Neural progenitor cell (in vitro differentiated cells): ENCODE results near the gene ABCA5. TPM values are rescaled to one million over a fixed set of nuclear protein-coding genes. Genes with fewer than 3 reads are reported as not detected.
A peak's percentile ranks its signal among the peaks of the same experiment; 100 is the strongest.

ENCODE experiments used
- DNase-seq: peaks from one replicate; pipeline ENCODE4 v3.0.0-alpha.2; 2016; ENCODE audit warnings: low spot score
- H2AFZ ChIP-seq: fragments of 200-600 bp; sonication (generic); replicated peaks from 2 replicates; pipeline ENCODE4 v1.6.1; 2016; ENCODE audit warnings: antibody characterized with exemption
- H3F3A ChIP-seq: fragments of 200-600 bp; sonication (generic); 2 replicates; pipeline ENCODE4 v1.6.1; 2016; ENCODE audit warnings: antibody characterized with exemption, low read depth
- H3K27ac ChIP-seq: fragments of 200-600 bp; sonication (generic); 2 replicates; pipeline ENCODE4 v1.5.1; 2016; ENCODE audit warnings: mild to moderate bottlenecking
- H3K27me3 ChIP-seq: fragments of 200-600 bp; sonication (generic); 2 replicates; pipeline ENCODE4 v1.6.1; 2016; ENCODE audit warnings: mild to moderate bottlenecking, moderate library complexity
- H3K36me3 ChIP-seq: fragments of 200-600 bp; sonication (generic); 2 replicates; pipeline ENCODE4 v1.5.1; 2016
- H3K4me1 ChIP-seq: fragments of 200-600 bp; sonication (generic); 2 replicates; pipeline ENCODE4 v1.6.1; 2016; ENCODE audit warnings: mixed run types
- H3K4me2 ChIP-seq: fragments of 200-600 bp; sonication (generic); 2 replicates; pipeline ENCODE4 v1.6.1; 2016
- H3K4me3 ChIP-seq: fragments of 200-600 bp; sonication (generic); 2 replicates; pipeline ENCODE4 v1.5.1; 2016
- H3K79me2 ChIP-seq: fragments of 200-600 bp; sonication (generic); 2 replicates; pipeline ENCODE4 v1.6.1; 2016; ENCODE audit warnings: low read depth
- H3K9ac ChIP-seq: fragments of 200-600 bp; sonication (generic); 2 replicates; pipeline ENCODE4 v1.6.1; 2016
- H3K9me3 ChIP-seq: fragments of 200-600 bp; sonication (generic); 2 replicates; pipeline ENCODE4 v1.5.1; 2016; ENCODE audit warnings: low read depth
- H4K20me1 ChIP-seq: fragments of 200-600 bp; sonication (generic); 2 replicates; pipeline ENCODE4 v1.6.1; 2016; ENCODE audit warnings: low read depth
- H3K27ac Mint-ChIP-seq: 3 replicates; pipeline ENCODE4 v1.8.0; 2021; ENCODE audit warnings: mixed read lengths
- H3K27me3 Mint-ChIP-seq: 2 replicates; pipeline ENCODE4 v1.8.0; 2022; ENCODE audit warnings: low read depth, mild to moderate bottlenecking, inconsistent platforms, moderate library complexity, mixed read lengths; ENCODE audit not compliant: insufficient read depth
- H3K36me3 Mint-ChIP-seq: 3 replicates; pipeline ENCODE4 v1.8.0; 2021; ENCODE audit warnings: mixed read lengths
- H3K4me1 Mint-ChIP-seq: 3 replicates; pipeline ENCODE4 v1.8.0; 2021; ENCODE audit warnings: mixed read lengths
- H3K4me3 Mint-ChIP-seq: 3 replicates; pipeline ENCODE4 v1.8.0; 2021; ENCODE audit warnings: mild to moderate bottlenecking, moderate library complexity, mixed read lengths
- H3K9me3 Mint-ChIP-seq: 3 replicates; pipeline ENCODE4 v1.8.0; 2020; ENCODE audit warnings: mixed read lengths
- EZH2 ChIP-seq: fragments of 200-600 bp; sonication (generic); IDR thresholded peaks from 2 replicates; pipeline ENCODE4 v1.6.1; 2017; ENCODE audit warnings: antibody characterized with exemption, mild to moderate bottlenecking, moderate library complexity
- EZH2phosphoT487 ChIP-seq: fragments of 200-600 bp; sonication (generic); IDR thresholded peaks from 2 replicates; pipeline ENCODE4 v1.6.1; 2017; ENCODE audit warnings: antibody characterized with exemption
- total RNA-seq: library from RNA; depleted of rRNA; stranded (reverse); fragments of >200 nt; gene quantifications from 2 replicates; pipeline ENCODE4 v1.2.3, GENCODE V29; 2015; ENCODE audit warnings: low replicate concordance
- TF ChIP-seq, protein P1 (sequence below): fragments of 200-600 bp; sonication (generic); IDR thresholded peaks from 2 replicates; pipeline ENCODE4 v1.5.1; 2017; ENCODE audit warnings: antibody characterized with exemption, mild to moderate bottlenecking

ABCA5 gene
- total RNA-seq, 1 donor from 2014 or later = 35.1 TPM

DNA sequence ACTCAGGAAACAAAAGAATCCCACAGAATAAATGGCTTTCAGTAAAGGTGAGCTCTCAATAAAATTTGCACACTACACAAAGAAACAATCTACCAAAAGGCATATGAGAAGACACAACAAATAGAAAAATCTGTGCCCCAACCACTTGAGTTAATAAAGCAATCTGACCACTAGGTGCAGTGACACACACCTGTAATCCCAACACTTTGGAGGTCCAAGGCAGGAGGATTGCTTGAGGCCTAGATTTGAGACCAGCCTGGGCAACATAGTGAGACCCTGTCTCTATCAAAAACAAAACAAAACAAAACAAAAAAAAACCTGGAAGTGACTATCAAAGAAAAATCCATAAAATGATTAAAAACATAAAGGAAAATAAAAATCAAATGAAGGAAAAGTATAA is 9.6 kb upstream of the ABCA5 start:
- no peak overlapping the region for H3K9ac ChIP-seq
- H3K4me1 ChIP-seq = no peaks in the 10 kb centered on the region
- no peak overlapping the region for H3K4me3 ChIP-seq
- Mint-ChIP-seq H3K9me3 (peaks cover 8% of the 10 kb centered on the region), H3K4me3 (no peak overlapping the region), H3K36me3 (no peaks in the 10 kb centered on the region), H3K27me3 (no peaks in the 10 kb centered on the region), H3K4me1 (no peaks in the 10 kb centered on the region), H3K27ac (no peak overlapping the region)
- no peaks in the 10 kb centered on the region for H3K9me3 ChIP-seq
- no peaks in the 10 kb centered on the region for H3K36me3 ChIP-seq
- H3K79me2 ChIP-seq = no peaks in the 10 kb centered on the region
- DNase-seq = no peak
- no peak overlapping the region for H3K4me2 ChIP-seq
- no peak overlapping the region for H2AFZ ChIP-seq
- TF ChIP-seq EZH2 = no peak
- TF ChIP-seq EZH2phosphoT487 = no peak
- TF ChIP-seq, protein P1, sequence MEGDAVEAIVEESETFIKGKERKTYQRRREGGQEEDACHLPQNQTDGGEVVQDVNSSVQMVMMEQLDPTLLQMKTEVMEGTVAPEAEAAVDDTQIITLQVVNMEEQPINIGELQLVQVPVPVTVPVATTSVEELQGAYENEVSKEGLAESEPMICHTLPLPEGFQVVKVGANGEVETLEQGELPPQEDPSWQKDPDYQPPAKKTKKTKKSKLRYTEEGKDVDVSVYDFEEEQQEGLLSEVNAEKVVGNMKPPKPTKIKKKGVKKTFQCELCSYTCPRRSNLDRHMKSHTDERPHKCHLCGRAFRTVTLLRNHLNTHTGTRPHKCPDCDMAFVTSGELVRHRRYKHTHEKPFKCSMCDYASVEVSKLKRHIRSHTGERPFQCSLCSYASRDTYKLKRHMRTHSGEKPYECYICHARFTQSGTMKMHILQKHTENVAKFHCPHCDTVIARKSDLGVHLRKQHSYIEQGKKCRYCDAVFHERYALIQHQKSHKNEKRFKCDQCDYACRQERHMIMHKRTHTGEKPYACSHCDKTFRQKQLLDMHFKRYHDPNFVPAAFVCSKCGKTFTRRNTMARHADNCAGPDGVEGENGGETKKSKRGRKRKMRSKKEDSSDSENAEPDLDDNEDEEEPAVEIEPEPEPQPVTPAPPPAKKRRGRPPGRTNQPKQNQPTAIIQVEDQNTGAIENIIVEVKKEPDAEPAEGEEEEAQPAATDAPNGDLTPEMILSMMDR = no peak
- no peaks in the 10 kb centered on the region for H3F3A ChIP-seq
- no peak overlapping the region for H3K27ac ChIP-seq
- no peaks in the 10 kb centered on the region for H4K20me1 ChIP-seq
- no peaks in the 10 kb centered on the region for H3K27me3 ChIP-seq

DNA sequence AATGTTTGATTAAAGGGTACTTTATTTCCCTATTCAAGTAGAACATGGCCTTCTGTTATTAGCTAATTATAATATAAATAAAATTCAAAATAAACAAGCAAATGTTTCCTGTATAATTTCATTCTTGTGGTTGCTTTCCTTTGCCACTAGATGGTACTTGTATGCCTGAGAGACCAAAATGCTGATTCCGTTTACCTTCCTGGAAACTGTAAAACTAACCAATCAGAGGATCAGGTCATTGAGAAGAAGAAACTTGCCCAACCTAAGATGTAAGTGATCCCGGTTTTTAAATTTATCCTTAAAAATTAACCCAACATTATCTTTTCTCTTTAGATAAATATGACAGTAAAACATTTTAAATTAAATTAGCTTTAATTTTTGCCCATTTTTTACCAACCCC is 8.1 kb upstream of the ABCA5 start:
- Mint-ChIP-seq H3K9me3 (peaks cover 8% of the 10 kb centered on the region), H3K27me3 (no peaks in the 10 kb centered on the region), H3K36me3 (no peaks in the 10 kb centered on the region), H3K27ac (no peak overlapping the region), H3K4me1 (no peaks in the 10 kb centered on the region), H3K4me3 (no peak overlapping the region)
- Histone ChIP-seq H3K4me3 (no peak overlapping the region), H3K27me3 (no peaks in the 10 kb centered on the region), H3K36me3 (no peaks in the 10 kb centered on the region), H3K4me1 (no peaks in the 10 kb centered on the region), H3K27ac (no peak overlapping the region), H3K9ac (no peak overlapping the region), H3K79me2 (no peaks in the 10 kb centered on the region), H3K9me3 (no peaks in the 10 kb centered on the region), H3K4me2 (no peak overlapping the region), H2AFZ (no peak overlapping the region), H3F3A (no peaks in the 10 kb centered on the region), H4K20me1 (no peaks in the 10 kb centered on the region)
- TF ChIP-seq EZH2phosphoT487 = no peak
- TF ChIP-seq, protein P1 = peak; percentile 43
- DNase-seq = no peak

DNA sequence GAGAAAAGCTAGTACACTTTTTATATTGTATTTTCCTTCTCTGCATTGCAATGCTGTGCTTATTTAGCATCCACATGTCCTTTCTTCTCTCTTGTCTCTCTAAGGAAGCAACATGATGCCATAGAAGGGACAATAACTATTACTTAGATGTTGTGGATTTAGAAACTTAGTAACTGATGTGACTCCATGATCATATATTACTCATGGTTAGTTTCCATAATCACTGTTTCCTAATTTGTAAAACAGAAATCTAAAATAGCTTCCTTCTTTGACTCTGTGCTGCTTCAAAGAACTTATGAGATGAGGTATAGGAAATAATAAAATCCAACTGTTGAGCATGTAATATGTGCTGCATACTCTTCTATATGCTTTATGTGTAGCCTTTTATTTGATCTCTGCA is 6.6 kb upstream of the ABCA5 start:
- no peak overlapping the region for H3K4me3 ChIP-seq
- no peaks in the 10 kb centered on the region for H3K4me1 ChIP-seq
- no peak overlapping the region for H3K4me2 ChIP-seq
- H3F3A ChIP-seq = no peaks in the 10 kb centered on the region
- DNase-seq = no peak
- no peak overlapping the region for H2AFZ ChIP-seq
- no peak overlapping the region for H3K27ac ChIP-seq
- no peaks in the 10 kb centered on the region for H3K9me3 ChIP-seq
- peaks cover under 1% of the 10 kb centered on the region for H3K27me3 Mint-ChIP-seq
- no peaks in the 10 kb centered on the region for H4K20me1 ChIP-seq
- no peaks in the 10 kb centered on the region for H3K36me3 ChIP-seq
- no peaks in the 10 kb centered on the region for H3K79me2 ChIP-seq
- H3K9me3 Mint-ChIP-seq = peaks cover 11% of the 10 kb centered on the region
- no peak overlapping the region for H3K4me3 Mint-ChIP-seq
- TF ChIP-seq EZH2phosphoT487 (no peak), EZH2 (no peak)
- TF ChIP-seq, protein P1 = no peak
- H3K9ac ChIP-seq = no peak overlapping the region
- no peaks in the 10 kb centered on the region for H3K27me3 ChIP-seq
- H3K36me3 Mint-ChIP-seq = no peaks in the 10 kb centered on the region
- no peak overlapping the region for H3K27ac Mint-ChIP-seq
- H3K4me1 Mint-ChIP-seq = no peaks in the 10 kb centered on the region

DNA sequence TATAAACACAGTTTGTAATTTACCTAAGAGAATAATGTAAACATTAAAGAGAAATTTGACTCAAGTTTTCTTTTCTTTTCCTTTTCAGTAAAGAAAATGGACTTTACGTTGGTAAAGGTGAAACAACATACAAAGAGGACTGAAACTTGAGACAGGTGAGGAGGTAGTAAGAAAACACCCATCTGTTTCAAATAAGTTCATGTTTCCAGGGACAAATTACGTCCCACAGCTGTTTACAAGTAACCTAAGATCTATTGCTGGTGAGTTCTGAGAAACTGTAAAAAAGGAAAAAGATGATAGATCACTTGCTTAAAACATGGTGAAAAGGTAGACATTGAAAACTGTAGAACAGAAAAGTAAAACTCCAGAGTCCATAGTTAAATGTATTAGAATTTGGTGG is 4.8 kb upstream of the ABCA5 start:
- H3K4me3 Mint-ChIP-seq = no peak overlapping the region

More for the DNA sequence above, 4.8 kb upstream of the ABCA5 start:
- H3K36me3 Mint-ChIP-seq = no peaks in the 10 kb centered on the region
- Histone ChIP-seq H3K27me3 (peaks cover 7% of the 10 kb centered on the region), H3K27ac (no peak overlapping the region), H4K20me1 (no peaks in the 10 kb centered on the region), H3K4me2 (no peak overlapping the region), H3K36me3 (no peaks in the 10 kb centered on the region), H3K79me2 (no peaks in the 10 kb centered on the region), H3K4me1 (no peaks in the 10 kb centered on the region), H2AFZ (no peak overlapping the region), H3K4me3 (no peak overlapping the region), H3F3A (peaks cover 11% of the 10 kb centered on the region), H3K9me3 (no peaks in the 10 kb centered on the region), H3K9ac (no peak overlapping the region)
- H3K4me1 Mint-ChIP-seq = peaks cover 3% of the 10 kb centered on the region
- H3K27ac Mint-ChIP-seq = no peak overlapping the region
- H3K9me3 Mint-ChIP-seq = peaks cover 12% of the 10 kb centered on the region
- DNase-seq = no peak
- H3K27me3 Mint-ChIP-seq = peaks cover 8% of the 10 kb centered on the region
- TF ChIP-seq, protein P1 = no peak
- TF ChIP-seq EZH2 = no peak
- no peak for TF ChIP-seq EZH2phosphoT487
